Mesenchymal stem cell (in vitro differentiated cells and primary cell): ENCODE data around the gene GALNT1.

Experiments used
- DNase-seq: peaks from one replicate; pipeline ENCODE4 v3.0.0-alpha.2; 2013
- H2AFZ ChIP-seq: one replicate; pipeline ENCODE4 v1.6.1; 2013; ENCODE audit warnings: low read depth, mild to moderate bottlenecking, control low read depth, inconsistent platforms, low read length, moderate library complexity
- H2AK5ac ChIP-seq: 2 replicates; pipeline ENCODE4 v1.6.1; 2013; ENCODE audit warnings: low read length, moderate library complexity, mild to moderate bottlenecking, inconsistent platforms; ENCODE audit not compliant: severe bottlenecking
- H2BK120ac ChIP-seq: one replicate; pipeline ENCODE4 v1.6.1; 2013; ENCODE audit warnings: low read depth, mild to moderate bottlenecking, inconsistent platforms, low read length, moderate library complexity
- H2BK12ac ChIP-seq, 2 experiments: one replicate each; pipeline ENCODE4 v1.6.1; 2013; ENCODE audit warnings: inconsistent platforms in 2 of 2, low read length in 2 of 2, mild to moderate bottlenecking in 2 of 2, moderate library complexity in 2 of 2, control low read depth in 1 of 2
- H2BK15ac ChIP-seq: one replicate; pipeline ENCODE4 v1.6.1; 2013; ENCODE audit warnings: mild to moderate bottlenecking, low read depth, inconsistent platforms; ENCODE audit not compliant: poor library complexity, severe bottlenecking
- H2BK5ac ChIP-seq: 2 replicates; pipeline ENCODE4 v1.6.1; 2013; ENCODE audit warnings: low read depth, mild to moderate bottlenecking, low read length, control low read depth, inconsistent platforms; ENCODE audit not compliant: poor library complexity, severe bottlenecking
- H3K14ac ChIP-seq, 2 experiments: one replicate each; pipeline ENCODE4 v1.6.1; 2013; ENCODE audit warnings: inconsistent platforms in 2 of 2, low read length in 2 of 2, control low read depth in 1 of 2, mild to moderate bottlenecking in 1 of 2, moderate library complexity in 1 of 2
- H3K18ac ChIP-seq, 2 experiments: one replicate each; pipeline ENCODE4 v1.6.1; 2013; ENCODE audit warnings: inconsistent platforms in 2 of 2, low read length in 2 of 2, control low read depth in 1 of 2, low read depth in 1 of 2, mild to moderate bottlenecking in 1 of 2
- H3K23ac ChIP-seq, 2 experiments: one replicate each; pipeline ENCODE4 v1.6.1; 2013; ENCODE audit warnings: inconsistent platforms in 2 of 2, low read length in 2 of 2, mild to moderate bottlenecking in 2 of 2, moderate library complexity in 2 of 2, control low read depth in 1 of 2
- H3K27ac ChIP-seq: 2 replicates; pipeline ENCODE4 v1.5.1; 2013; ENCODE audit warnings: mild to moderate bottlenecking, moderate library complexity, low read length, control low read depth, inconsistent platforms; ENCODE audit not compliant: poor library complexity, severe bottlenecking
- H3K27me3 ChIP-seq, 2 experiments: 2 replicates each; pipeline versions ENCODE4 v1.6.1 to v1.7.0; 2013; ENCODE audit warnings: low read length in 2 of 2, mild to moderate bottlenecking in 2 of 2, moderate library complexity in 2 of 2, control low read depth in 1 of 2, inconsistent platforms in 1 of 2; ENCODE audit not compliant: control insufficient read depth in 1 of 2, insufficient read depth in 1 of 2
- H3K36me3 ChIP-seq, 2 experiments: 2 replicates each; pipeline versions ENCODE4 v1.6.1 to v1.7.0; 2013; ENCODE audit warnings: low read length in 2 of 2, control low read depth in 1 of 2, inconsistent platforms in 1 of 2, low read depth in 1 of 2, mild to moderate bottlenecking in 1 of 2; ENCODE audit not compliant: insufficient read depth in 2 of 2, control insufficient read depth in 1 of 2
- H3K4ac ChIP-seq, 2 experiments: one replicate each; pipeline ENCODE4 v1.6.1; 2013; ENCODE audit warnings: inconsistent platforms in 2 of 2, low read length in 2 of 2, mild to moderate bottlenecking in 2 of 2, moderate library complexity in 2 of 2, control low read depth in 1 of 2, low read depth in 1 of 2
- H3K4me1 ChIP-seq: 2 replicates; pipeline ENCODE4 v1.6.1; 2013; ENCODE audit warnings: low read depth, low read length, control low read depth; ENCODE audit not compliant: control insufficient read depth, insufficient read depth
- H3K4me2 ChIP-seq: 2 replicates; pipeline ENCODE4 v1.6.1; 2013; ENCODE audit warnings: low read length, mild to moderate bottlenecking, inconsistent platforms; ENCODE audit not compliant: poor library complexity, severe bottlenecking
- H3K4me3 ChIP-seq, 2 experiments: 2 replicates each; pipeline versions ENCODE4 v1.5.1 to v1.7.0; 2013; ENCODE audit warnings: low read length in 2 of 2, mild to moderate bottlenecking in 2 of 2, control low read depth in 1 of 2, low read depth in 1 of 2; ENCODE audit not compliant: insufficient read depth in 1 of 2
- H3K79me1 ChIP-seq: replicated peaks from 2 replicates; pipeline ENCODE4 v1.6.1; 2013; ENCODE audit warnings: mild to moderate bottlenecking, control low read depth, low read length, inconsistent platforms; ENCODE audit not compliant: poor library complexity, severe bottlenecking
- H3K9ac ChIP-seq: 2 replicates; pipeline ENCODE4 v1.7.0; 2013; ENCODE audit warnings: mild to moderate bottlenecking, low read length, moderate library complexity
- H3K9me3 ChIP-seq: 2 replicates; pipeline ENCODE4 v1.7.0; 2013; ENCODE audit warnings: mild to moderate bottlenecking, low read length; ENCODE audit not compliant: control insufficient read depth
- H4K8ac ChIP-seq: one replicate; pipeline ENCODE4 v1.6.1; 2013; ENCODE audit warnings: inconsistent platforms, mild to moderate bottlenecking, low read length, moderate library complexity
- H4K91ac ChIP-seq: one replicate; pipeline ENCODE4 v1.6.1; 2013; ENCODE audit warnings: mild to moderate bottlenecking, low read length, inconsistent platforms
- WGBS: methylation state at CpG from one replicate; pipeline ENCODE4 v1.1.7; 2013; ENCODE audit warnings: mixed read lengths; 5-methylcytosine and 5-hydroxymethylcytosine counted together

Gene GALNT1

DNA sequence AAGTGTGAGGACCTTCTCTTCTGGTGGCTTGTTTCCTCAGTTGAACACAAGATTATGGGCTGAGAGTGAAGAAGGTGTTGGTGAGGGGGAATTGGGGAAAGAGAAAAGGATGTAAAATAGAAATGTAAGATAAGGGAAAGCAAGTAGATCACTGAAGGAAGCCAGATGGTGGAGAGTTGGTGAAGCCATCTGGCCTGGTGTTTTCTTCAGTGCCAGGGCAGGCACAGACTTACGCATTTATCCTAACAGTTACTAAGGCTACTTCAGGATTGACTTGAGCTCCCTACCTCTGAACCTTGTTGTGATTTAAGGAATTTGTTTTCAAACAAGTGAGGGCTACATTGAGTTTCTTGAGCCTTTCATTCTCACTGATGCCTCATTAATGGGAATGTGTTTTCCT is 113.8 kb downstream of the GALNT1 start:
- no peak overlapping the region for H2BK12ac ChIP-seq
- no peak overlapping the region for H3K4ac ChIP-seq
- H2BK15ac ChIP-seq: no peak overlapping the region
- no peak overlapping the region for H2AK5ac ChIP-seq
- DNase-seq: no peak
- H4K8ac ChIP-seq: no peak overlapping the region
- no peaks in the 10 kb centered on the region for H3K4me1 ChIP-seq
- no peak overlapping the region for H3K14ac ChIP-seq
- peaks cover 9 to 58% of the 10 kb centered on the region in 2 experiments for H3K36me3 ChIP-seq
- no peak overlapping the region for H2BK120ac ChIP-seq
- no peak overlapping the region for H3K27ac ChIP-seq
- H3K79me1 ChIP-seq: peaks cover 9% of the 10 kb centered on the region
- H3K4me3 ChIP-seq: no peak overlapping the region
- no peaks in the 10 kb centered on the region for H3K27me3 ChIP-seq
- H3K9ac ChIP-seq: no peak overlapping the region
- no peak overlapping the region for H3K23ac ChIP-seq
- 100% methylated on average over 1 of the region's 1 CpG for WGBS
- H3K18ac ChIP-seq: no peak overlapping the region
- no peak overlapping the region for H3K4me2 ChIP-seq
- no peak overlapping the region for H4K91ac ChIP-seq
- no peaks in the 10 kb centered on the region for H3K9me3 ChIP-seq
- no peak overlapping the region for H2BK5ac ChIP-seq
- H2AFZ ChIP-seq: no peak overlapping the region

DNA sequence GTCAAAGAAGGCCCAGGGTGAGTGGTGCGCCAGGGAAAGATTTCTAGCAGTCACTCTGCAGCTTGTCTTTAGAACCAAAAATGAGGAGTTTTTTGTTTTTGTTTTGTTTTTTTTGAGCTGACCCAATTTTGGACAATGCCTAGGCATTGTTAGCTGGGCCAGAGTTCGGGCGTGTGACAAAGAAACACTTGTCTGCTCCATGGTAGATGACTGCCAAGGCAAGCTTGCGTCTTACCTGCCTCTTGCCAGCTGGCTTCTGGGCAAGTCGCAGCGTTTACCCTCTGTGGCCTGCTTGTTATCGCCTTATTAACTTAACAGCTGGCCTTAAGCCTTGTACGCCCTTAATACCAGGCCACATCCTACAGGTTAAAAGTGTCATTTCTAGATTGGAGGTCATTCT is 114.3 kb downstream of the GALNT1 start:
- H2AFZ ChIP-seq: no peak overlapping the region
- no peaks in the 10 kb centered on the region for H3K4me1 ChIP-seq
- no peak overlapping the region for H2AK5ac ChIP-seq
- H3K27ac ChIP-seq: no peak overlapping the region
- H3K9me3 ChIP-seq: no peaks in the 10 kb centered on the region
- 96% methylated on average over 8 of the region's 8 CpGs for WGBS
- H3K4me3 ChIP-seq: no peak overlapping the region
- peak overlapping the region in 1 of 2 experiments; percentile 25 for H3K18ac ChIP-seq
- no peak overlapping the region for H3K4me2 ChIP-seq
- no peak overlapping the region for H4K8ac ChIP-seq
- no peak overlapping the region for H3K9ac ChIP-seq
- no peak overlapping the region for H4K91ac ChIP-seq
- peaks cover 9 to 58% of the 10 kb centered on the region in 2 experiments for H3K36me3 ChIP-seq
- H2BK15ac ChIP-seq: no peak overlapping the region
- DNase-seq: no peak
- no peak overlapping the region for H2BK12ac ChIP-seq
- no peak overlapping the region for H3K4ac ChIP-seq
- H3K79me1 ChIP-seq: peaks cover 9% of the 10 kb centered on the region
- no peak overlapping the region for H3K23ac ChIP-seq
- no peaks in the 10 kb centered on the region for H3K27me3 ChIP-seq
- no peak overlapping the region for H3K14ac ChIP-seq
- H2BK5ac ChIP-seq: no peak overlapping the region
- no peak overlapping the region for H2BK120ac ChIP-seq

DNA sequence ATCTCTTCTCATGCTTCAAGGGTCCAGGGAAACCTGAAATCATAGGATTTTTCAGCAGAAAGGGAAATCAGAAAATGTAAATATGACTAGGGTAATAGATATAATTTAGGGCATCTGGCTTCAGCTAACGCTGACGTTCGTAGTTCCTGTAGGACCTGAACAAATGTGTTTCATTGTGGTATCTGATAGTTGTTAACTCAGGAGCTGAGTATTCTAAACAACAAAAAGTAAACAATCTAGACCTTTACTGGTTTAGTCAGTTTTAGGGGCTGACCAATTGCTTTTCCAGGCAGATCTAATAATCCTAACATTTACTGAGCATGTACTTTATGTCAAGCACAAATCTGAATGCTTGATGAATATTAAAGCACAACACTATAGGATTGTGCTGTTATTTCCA is 114.8 kb downstream of the GALNT1 start:
- no peak overlapping the region for H2BK15ac ChIP-seq
- no peaks in the 10 kb centered on the region for H3K9me3 ChIP-seq
- no peak overlapping the region for H3K4me2 ChIP-seq
- H3K27ac ChIP-seq: no peak overlapping the region
- no peak overlapping the region for H3K18ac ChIP-seq
- H3K36me3 ChIP-seq: peaks cover 9 to 53% of the 10 kb centered on the region in 2 experiments
- no peaks in the 10 kb centered on the region for H3K27me3 ChIP-seq
- no peak overlapping the region for H4K8ac ChIP-seq
- no peak overlapping the region for H2BK12ac ChIP-seq
- no peak overlapping the region for H3K4me3 ChIP-seq
- peaks cover 9% of the 10 kb centered on the region for H3K79me1 ChIP-seq
- H2AK5ac ChIP-seq: no peak overlapping the region
- H4K91ac ChIP-seq: no peak overlapping the region
- DNase-seq: peak; percentile 42
- no peak overlapping the region for H3K23ac ChIP-seq
- H2BK5ac ChIP-seq: no peak overlapping the region
- H3K4ac ChIP-seq: no peak overlapping the region
- no peak overlapping the region for H3K14ac ChIP-seq
- no peak overlapping the region for H3K9ac ChIP-seq
- H3K4me1 ChIP-seq: no peaks in the 10 kb centered on the region
- no peak overlapping the region for H2BK120ac ChIP-seq
- WGBS: no CpG with 5 or more reads among the region's 3 CpGs
- H2AFZ ChIP-seq: no peak overlapping the region

DNA sequence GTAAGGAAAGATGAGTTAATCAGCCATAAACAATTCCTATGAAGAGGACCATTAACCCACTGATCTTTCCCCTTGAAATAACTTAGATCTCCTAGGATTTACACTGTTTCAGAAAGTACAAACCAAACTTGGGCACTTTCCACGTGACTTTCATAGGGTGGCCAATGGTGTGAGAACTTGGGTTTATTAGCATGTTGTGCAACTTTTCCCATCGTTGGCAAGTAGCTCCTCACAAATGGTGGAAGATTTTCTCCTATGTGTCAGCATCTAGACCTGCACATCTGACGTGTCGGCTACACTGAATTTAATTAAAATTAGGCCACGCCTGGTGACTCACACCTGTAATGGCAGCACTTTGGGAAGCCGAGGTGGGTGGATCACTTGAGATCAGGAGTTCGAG is 116.3 kb downstream of the GALNT1 start:
- no peak overlapping the region for H2BK12ac ChIP-seq
- no peak overlapping the region for H3K18ac ChIP-seq
- H3K9me3 ChIP-seq: no peaks in the 10 kb centered on the region
- no peak overlapping the region for H2BK120ac ChIP-seq
- H3K4ac ChIP-seq: no peak overlapping the region
- WGBS: 90% methylated on average over 6 of the region's 7 CpGs
- no peaks in the 10 kb centered on the region for H3K27me3 ChIP-seq
- peaks cover 9 to 41% of the 10 kb centered on the region in 2 experiments for H3K36me3 ChIP-seq
- no peak overlapping the region for H3K14ac ChIP-seq
- H2AFZ ChIP-seq: no peak overlapping the region
- DNase-seq: peak; percentile 22
- H2BK5ac ChIP-seq: no peak overlapping the region
- H3K4me1 ChIP-seq: no peaks in the 10 kb centered on the region
- no peak overlapping the region for H2BK15ac ChIP-seq
- peaks cover 9% of the 10 kb centered on the region for H3K79me1 ChIP-seq
- no peak overlapping the region for H3K4me2 ChIP-seq
- no peak overlapping the region for H3K4me3 ChIP-seq
- H3K27ac ChIP-seq: no peak overlapping the region
- H4K91ac ChIP-seq: no peak overlapping the region
- H3K9ac ChIP-seq: no peak overlapping the region
- H3K23ac ChIP-seq: no peak overlapping the region
- H4K8ac ChIP-seq: no peak overlapping the region
- H2AK5ac ChIP-seq: no peak overlapping the region
